ENCODE measurements around the gene RHOJ. TPM values are rescaled to one million over a fixed set of nuclear protein-coding genes. Genes with fewer than 3 reads are reported as not detected.

Gene RHOJ
- total RNA-seq, 2 donors from 2014 or later = not detected

DNA sequence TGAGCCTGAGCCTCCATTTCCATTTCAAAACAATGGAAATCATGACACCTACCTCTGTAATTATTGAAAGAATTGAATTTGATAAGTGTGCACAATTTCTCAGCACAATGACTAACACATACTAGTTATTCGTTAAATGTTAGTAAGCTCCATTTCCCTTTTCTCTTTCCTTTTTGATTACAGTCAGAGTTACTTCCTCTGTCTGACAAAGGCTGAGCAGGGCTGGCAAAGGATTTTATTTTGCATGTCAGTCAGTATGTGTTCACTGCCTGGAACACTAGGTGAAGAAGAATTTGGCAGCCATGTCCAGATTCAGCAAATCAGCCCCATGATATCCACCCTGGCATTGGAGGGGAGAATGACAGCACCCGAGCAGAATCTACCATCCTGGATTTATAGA is 12.2 kb upstream of the RHOJ start:
- Mint-ChIP-seq H3K27ac (no peak overlapping the region), H3K4me3 (no peak overlapping the region), H3K4me1 (no peaks in the 10 kb centered on the region), H3K27me3 (no peaks in the 10 kb centered on the region), H3K9me3 (no peaks in the 10 kb centered on the region), H3K36me3 (ENCODE audit: low read depth) (no peaks in the 10 kb centered on the region)
- no peak for ATAC-seq (replicated peaks)

DNA sequence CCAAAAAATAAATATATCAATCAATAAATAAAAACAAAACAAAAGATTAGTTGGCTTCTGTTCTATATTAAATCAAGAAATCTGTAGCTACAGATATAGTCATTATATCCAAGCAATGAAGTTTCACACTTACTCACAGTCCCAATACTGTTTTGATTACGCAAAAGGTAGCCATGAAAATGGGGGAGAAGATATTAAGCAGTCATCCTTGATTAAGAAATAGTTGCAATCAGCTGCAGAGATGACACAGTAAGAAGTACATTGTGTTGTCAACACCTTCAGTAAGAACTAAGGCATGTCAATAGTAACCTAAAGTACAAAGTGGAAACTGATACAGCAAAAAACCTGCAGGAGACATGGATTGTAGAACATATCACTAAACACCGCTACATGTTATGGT is 11.0 kb upstream of the RHOJ start:
- Mint-ChIP-seq H3K4me3 (no peak overlapping the region), H3K27ac (no peak overlapping the region), H3K27me3 (peaks cover 4% of the 10 kb centered on the region), H3K36me3 (ENCODE audit: low read depth) (no peaks in the 10 kb centered on the region), H3K9me3 (no peaks in the 10 kb centered on the region), H3K4me1 (no peaks in the 10 kb centered on the region)
- no peak for ATAC-seq (replicated peaks)

DNA sequence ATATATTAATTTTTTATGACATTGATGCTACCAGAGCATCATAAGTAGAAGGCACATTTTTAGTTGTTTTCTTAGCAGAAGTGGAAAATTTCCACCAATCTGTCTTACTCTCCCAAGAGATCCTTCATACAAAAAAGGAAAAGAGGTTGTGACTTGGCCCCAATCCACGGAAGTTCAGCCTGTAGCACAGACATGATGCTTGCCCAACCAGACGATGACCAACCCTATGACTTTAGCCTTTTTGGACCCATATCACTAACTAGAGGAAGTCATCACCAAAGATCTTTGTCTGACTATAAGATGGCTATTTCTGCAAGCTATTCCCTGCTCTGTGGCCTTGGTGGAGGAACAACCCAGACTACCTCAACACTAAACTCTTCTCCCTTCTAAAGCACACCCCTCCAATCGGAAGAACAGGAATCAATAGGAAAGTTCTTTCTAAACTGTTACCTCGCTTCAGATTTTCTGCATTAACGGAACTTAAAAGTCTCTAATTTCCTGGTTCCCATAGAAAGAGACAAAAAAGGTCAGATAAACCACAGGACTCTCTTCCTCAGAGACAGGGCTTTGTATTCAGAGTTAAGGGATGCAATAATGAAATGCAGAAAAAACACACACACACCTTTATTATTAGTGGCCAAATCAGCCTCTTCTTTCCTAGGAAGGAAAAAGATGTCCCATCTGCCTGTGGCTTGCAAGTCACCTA is 4.1 kb upstream of the RHOJ start:
- Mint-ChIP-seq H3K36me3 (ENCODE audit: low read depth) (no peaks in the 10 kb centered on the region), H3K9me3 (no peaks in the 10 kb centered on the region), H3K4me1 (no peaks in the 10 kb centered on the region), H3K4me3 (no peak overlapping the region), H3K27me3 (peaks cover 19% of the 10 kb centered on the region), H3K27ac (no peak overlapping the region)
- no peak for ATAC-seq (replicated peaks)

DNA sequence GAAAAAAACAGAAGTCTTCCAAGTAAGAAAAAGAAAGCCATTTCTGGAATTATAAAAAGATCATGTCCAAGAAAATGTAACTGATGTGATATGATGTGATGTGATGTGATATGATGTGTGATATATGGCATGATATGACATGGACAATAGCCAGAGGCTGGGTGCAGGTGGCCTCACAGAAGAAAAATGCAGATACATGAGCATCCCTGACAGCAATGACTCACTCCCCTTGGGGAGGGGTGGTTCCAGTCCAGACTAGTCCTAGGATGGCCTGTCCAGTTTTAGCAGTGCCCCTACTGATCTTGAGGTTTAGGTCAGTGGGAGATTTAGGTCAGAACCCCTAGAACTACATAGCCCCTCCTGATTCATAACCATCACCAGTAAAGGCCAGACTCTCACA is 3.5 kb upstream of the RHOJ start:
- ATAC-seq (replicated peaks) = no peak
- peaks cover 19% of the 10 kb centered on the region for H3K27me3 Mint-ChIP-seq

DNA sequence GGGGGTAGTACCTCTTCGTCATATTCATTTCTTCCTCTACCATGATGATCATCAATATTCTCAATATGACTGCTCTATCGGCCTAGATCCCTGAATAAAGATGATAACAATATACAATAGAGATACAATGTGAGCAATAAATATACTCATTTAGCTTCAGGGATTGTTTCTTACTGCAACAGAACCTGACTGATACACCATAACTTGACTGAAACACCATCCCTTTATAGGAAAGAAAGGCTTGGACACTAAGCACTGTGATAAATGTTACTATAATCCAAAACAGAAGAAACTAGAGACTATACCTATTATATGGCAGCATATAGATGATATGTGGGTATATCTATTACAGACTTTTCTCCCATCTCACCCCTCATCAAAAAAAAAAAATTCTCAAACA is 1.2 kb upstream of the RHOJ start:
- H3K27ac Mint-ChIP-seq = no peak overlapping the region
- no peak overlapping the region for H3K4me3 Mint-ChIP-seq
- H3K9me3 Mint-ChIP-seq = no peaks in the 10 kb centered on the region
- peaks cover 16% of the 10 kb centered on the region for H3K27me3 Mint-ChIP-seq
- no peaks in the 10 kb centered on the region for H3K4me1 Mint-ChIP-seq
- ATAC-seq (replicated peaks) = no peak
- no peaks in the 10 kb centered on the region for H3K36me3 Mint-ChIP-seq (ENCODE audit: low read depth)

More for the DNA sequence above, 3.5 kb upstream of the RHOJ start:
- H3K36me3 Mint-ChIP-seq (ENCODE audit: low read depth) = no peaks in the 10 kb centered on the region
- H3K9me3 Mint-ChIP-seq = no peaks in the 10 kb centered on the region
- no peak overlapping the region for H3K4me3 Mint-ChIP-seq
- H3K27ac Mint-ChIP-seq = no peak overlapping the region
- no peaks in the 10 kb centered on the region for H3K4me1 Mint-ChIP-seq

- ATAC-seq (replicated peaks) = no peak
- H3K27me3 Mint-ChIP-seq = peaks cover 14% of the 10 kb centered on the region
- no peak overlapping the region for H3K27ac Mint-ChIP-seq
- no peaks in the 10 kb centered on the region for H3K4me1 Mint-ChIP-seq
- no peak overlapping the region for H3K4me3 Mint-ChIP-seq
- H3K9me3 Mint-ChIP-seq = no peaks in the 10 kb centered on the region
- no peaks in the 10 kb centered on the region for H3K36me3 Mint-ChIP-seq (ENCODE audit: low read depth)
Observed at GRCh38 chr14:63203618-63204406, 431 bp upstream of the RHOJ start.

GRCh38 chr14:63205044-63205575 is 867 bp downstream of the RHOJ start:
- no peak overlapping the region for H3K4me3 Mint-ChIP-seq
- H3K9me3 Mint-ChIP-seq = no peaks in the 10 kb centered on the region
- H3K27me3 Mint-ChIP-seq = peaks cover 11% of the 10 kb centered on the region
- H3K4me1 Mint-ChIP-seq = no peaks in the 10 kb centered on the region
- no peak overlapping the region for H3K27ac Mint-ChIP-seq
- no peak for ATAC-seq (replicated peaks)
- no peaks in the 10 kb centered on the region for H3K36me3 Mint-ChIP-seq (ENCODE audit: low read depth)

- Mint-ChIP-seq H3K36me3 (ENCODE audit: low read depth) (no peaks in the 10 kb centered on the region), H3K4me3 (no peak overlapping the region), H3K9me3 (no peaks in the 10 kb centered on the region), H3K27me3 (peaks cover 8% of the 10 kb centered on the region), H3K4me1 (no peaks in the 10 kb centered on the region), H3K27ac (no peak overlapping the region)
- no peak for ATAC-seq (replicated peaks)
Observed at GRCh38 chr14:63205866-63206265, 1.6 kb downstream of the RHOJ start.

- H3K4me1 Mint-ChIP-seq = no peaks in the 10 kb centered on the region
- ATAC-seq (replicated peaks) = no peak
- no peak overlapping the region for H3K27ac Mint-ChIP-seq
- no peaks in the 10 kb centered on the region for H3K36me3 Mint-ChIP-seq (ENCODE audit: low read depth)
- no peak overlapping the region for H3K4me3 Mint-ChIP-seq
- no peaks in the 10 kb centered on the region for H3K9me3 Mint-ChIP-seq
- H3K27me3 Mint-ChIP-seq = no peaks in the 10 kb centered on the region
Observed at GRCh38 chr14:63209160-63209559, 4.9 kb downstream of the RHOJ start.

DNA sequence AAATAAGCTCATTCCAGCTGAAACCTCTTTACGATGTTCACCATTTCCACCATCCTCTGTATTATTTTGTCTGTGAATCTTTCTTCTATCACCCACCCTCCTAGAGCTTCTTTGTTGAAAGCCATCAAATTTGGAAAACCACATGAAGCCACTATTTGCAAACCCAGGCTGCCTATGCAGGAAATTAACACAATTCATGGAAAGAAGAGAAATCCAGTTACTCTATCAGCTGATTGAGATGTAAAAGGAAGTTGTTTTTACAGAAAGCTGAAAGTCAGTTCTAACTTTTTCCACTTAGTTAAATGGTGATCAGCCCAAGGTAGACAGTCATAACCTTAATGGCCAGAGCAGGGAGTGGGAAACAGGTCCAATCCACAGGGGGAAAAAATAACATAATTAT is 6.6 kb downstream of the RHOJ start:
- no peaks in the 10 kb centered on the region for H3K4me1 Mint-ChIP-seq
- H3K27me3 Mint-ChIP-seq = peaks cover 3% of the 10 kb centered on the region
- no peak for ATAC-seq (replicated peaks)
- no peak overlapping the region for H3K27ac Mint-ChIP-seq
- H3K4me3 Mint-ChIP-seq = no peak overlapping the region
- no peaks in the 10 kb centered on the region for H3K36me3 Mint-ChIP-seq (ENCODE audit: low read depth)
- H3K9me3 Mint-ChIP-seq = no peaks in the 10 kb centered on the region

- Mint-ChIP-seq H3K4me3 (no peak overlapping the region), H3K4me1 (no peaks in the 10 kb centered on the region), H3K9me3 (no peaks in the 10 kb centered on the region), H3K27ac (no peak overlapping the region), H3K36me3 (ENCODE audit: low read depth) (no peaks in the 10 kb centered on the region), H3K27me3 (peaks cover 3% of the 10 kb centered on the region)
- ATAC-seq (replicated peaks) = no peak
Observed at GRCh38 chr14:63212209-63212608, 8.0 kb downstream of the RHOJ start.

- no peak overlapping the region for H3K4me3 Mint-ChIP-seq
- peaks cover 3% of the 10 kb centered on the region for H3K27me3 Mint-ChIP-seq
- no peaks in the 10 kb centered on the region for H3K9me3 Mint-ChIP-seq
- no peak for ATAC-seq (replicated peaks)
- H3K36me3 Mint-ChIP-seq (ENCODE audit: low read depth) = no peaks in the 10 kb centered on the region
- H3K4me1 Mint-ChIP-seq = no peaks in the 10 kb centered on the region
- no peak overlapping the region for H3K27ac Mint-ChIP-seq
Observed at GRCh38 chr14:63212776-63213500, 8.7 kb downstream of the RHOJ start.

DNA sequence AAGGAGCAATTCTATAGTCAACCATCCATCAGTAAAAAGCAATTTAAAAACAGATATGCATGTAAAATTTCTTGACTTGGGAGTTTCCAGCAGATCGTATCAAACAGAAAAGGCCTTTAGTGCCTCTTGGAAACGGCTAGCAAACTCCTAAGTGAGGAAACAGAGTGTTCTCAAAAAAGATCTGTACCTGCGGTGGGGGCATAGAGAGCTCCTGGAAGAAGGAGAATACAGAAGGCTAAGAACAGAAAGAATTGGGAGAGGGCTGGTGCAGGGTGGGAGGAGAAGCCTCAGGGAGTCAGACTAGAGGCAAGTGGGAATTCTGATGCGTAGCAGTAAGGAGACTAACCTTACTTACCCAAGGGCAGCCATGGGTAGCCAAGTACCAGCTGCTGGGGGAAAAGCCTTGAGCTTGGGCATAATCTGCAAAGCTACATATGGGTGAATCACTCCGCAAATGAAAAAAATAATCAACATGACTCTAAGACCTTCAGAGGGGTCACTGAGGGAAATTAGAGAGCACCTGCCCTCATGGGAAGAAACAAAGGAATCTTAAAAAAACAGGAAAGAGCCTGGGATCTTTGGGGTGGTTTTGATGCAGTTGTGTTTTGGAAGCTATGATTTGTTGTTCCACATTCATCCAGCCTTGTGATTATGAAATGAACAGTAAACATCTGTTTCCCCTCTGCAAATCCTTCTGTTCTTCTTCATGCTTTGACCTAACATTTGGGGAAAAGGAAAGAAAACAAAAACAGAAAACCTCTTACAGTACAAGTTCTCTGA is 10.4 kb downstream of the RHOJ start:
- no peaks in the 10 kb centered on the region for H3K4me1 Mint-ChIP-seq
- no peaks in the 10 kb centered on the region for H3K9me3 Mint-ChIP-seq
- H3K36me3 Mint-ChIP-seq (ENCODE audit: low read depth) = no peaks in the 10 kb centered on the region
- no peak for ATAC-seq (replicated peaks)
- H3K27me3 Mint-ChIP-seq = peaks cover 3% of the 10 kb centered on the region
- H3K27ac Mint-ChIP-seq = no peak overlapping the region
- H3K4me3 Mint-ChIP-seq = no peak overlapping the region

GRCh38 chr14:63220526-63220925 is 16.3 kb downstream of the RHOJ start:
- Mint-ChIP-seq H3K36me3 (ENCODE audit: low read depth) (no peaks in the 10 kb centered on the region), H3K27ac (no peak overlapping the region), H3K9me3 (no peaks in the 10 kb centered on the region), H3K4me1 (no peaks in the 10 kb centered on the region), H3K27me3 (peaks cover 11% of the 10 kb centered on the region), H3K4me3 (no peak overlapping the region)
- no peak for ATAC-seq (replicated peaks)

Measured in activated T-helper 17 cell treated with anti-CD3 and anti-CD28 coated beads, Interleukin-2, amount 50 U/mL, for 72 hours (primary cell).